ENCODE data around the gene SLC10A1. TPM values are rescaled to one million over a fixed set of nuclear protein-coding genes. Genes with fewer than 3 reads are reported as not detected.
A peak's percentile ranks its signal among the peaks of the same experiment; 100 is the strongest.
"Not testable (repeated sequence)": the region's sequence is repeated elsewhere in the genome, so short reads cannot be mapped to it uniquely, and the experiment has no call there.

SLC10A1 gene
- total RNA-seq, 1 donor from 2014 or later, result not detected

DNA sequence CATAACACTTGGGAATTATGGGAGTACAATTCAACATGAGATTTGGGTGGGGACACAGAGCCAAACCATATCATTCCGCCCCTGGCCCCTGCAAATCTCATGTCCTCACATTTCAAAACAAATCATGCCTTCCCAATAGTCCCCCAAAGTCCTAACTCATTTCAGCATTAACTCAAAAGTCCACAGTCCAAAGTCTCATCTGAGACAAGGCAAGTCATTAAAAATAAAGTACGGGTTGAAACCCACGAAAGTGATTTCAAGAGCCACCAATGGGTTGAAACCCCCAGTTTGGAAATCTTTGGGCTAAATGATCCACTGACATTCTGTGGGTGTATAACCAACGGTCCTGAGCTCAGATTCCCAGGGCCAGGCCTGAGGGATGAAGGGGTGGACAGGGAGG lies 60.6 kb downstream of the SLC10A1 start:
- ATAC-seq; intact Hi-C loops (cut with micrococcal nuclease); DNase-seq: not testable (repeated sequence)

DNA sequence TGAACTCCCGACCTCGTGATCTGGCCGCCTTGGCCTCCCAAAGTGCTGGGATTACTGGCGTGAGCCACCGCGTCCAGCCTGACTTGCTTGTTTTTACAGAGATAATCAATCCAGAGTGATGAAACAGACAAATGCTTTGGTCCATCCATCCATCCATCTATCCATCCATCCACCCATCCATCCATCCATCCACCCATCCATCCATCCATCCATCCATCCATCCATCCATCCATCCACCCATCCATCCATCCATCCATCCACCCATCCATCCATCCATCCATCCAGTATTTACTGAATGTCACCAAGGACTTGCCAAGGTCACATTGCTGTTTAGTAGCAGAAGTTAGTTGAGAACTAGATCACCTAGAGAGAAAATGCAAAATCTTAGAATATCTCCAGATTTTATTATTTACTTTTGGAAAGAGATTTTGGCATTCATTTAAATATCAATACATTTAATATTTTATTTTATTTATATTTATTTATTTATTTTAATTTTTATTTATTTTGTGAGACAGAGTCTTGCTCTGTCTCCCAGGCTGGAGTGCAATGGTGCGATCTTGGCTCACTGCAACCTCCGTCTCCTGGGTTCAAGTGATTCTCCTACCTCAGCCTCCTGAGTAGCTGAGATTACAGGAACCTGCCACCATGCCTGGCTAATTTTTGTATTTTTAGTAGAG lies 65.0 kb downstream of the SLC10A1 start:
- intact Hi-C loops (cut with micrococcal nuclease); DNase-seq; ATAC-seq: not testable (repeated sequence)

GRCh38 chr14:69727860-69728259 lies 69.2 kb downstream of the SLC10A1 start:
- ATAC-seq, result no peak
- no peak for DNase-seq
- intact Hi-C loops (cut with micrococcal nuclease), result loop anchor here (5.0 kb wide), 1 partner anchor 141 kb away; no protein-coding TSS in a partner anchor

DNA sequence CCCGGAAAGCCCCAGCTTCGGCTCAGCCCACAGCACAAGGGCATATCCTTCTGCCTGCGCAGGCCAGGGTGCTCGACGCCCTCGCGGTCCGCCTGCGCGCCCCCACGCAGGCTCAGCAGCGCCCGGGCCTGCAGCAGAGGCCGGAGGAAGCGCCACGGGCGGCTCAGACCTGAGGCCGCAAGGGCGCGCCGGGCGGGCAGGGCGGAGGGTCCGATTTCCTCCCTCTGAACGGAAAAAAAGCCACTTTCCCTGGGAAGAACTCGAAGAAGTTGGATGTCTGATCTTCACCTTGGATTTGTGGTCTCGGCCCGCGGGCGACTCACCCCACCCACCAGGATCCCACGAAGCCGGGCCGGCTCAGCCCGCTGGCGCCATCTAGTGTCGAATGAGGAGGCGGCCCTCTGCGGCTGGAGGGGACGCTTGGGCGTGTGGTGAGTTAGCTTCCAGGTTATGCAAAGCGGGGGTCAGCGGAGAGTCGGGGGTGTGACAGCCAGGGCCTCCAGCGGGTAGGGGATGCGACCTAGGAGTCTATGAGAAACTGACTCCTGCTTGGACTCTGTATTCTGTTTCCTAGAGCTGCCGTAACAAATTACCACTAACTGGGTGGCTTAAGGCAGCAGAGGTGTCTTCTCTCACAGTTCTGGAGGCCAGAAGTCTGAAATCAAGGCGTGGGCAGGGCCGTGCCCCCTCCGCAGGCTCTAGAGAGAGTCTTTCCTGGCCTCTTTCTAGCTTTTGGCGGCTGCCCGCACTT lies 70.1 kb downstream of the SLC10A1 start:
- DNase-seq, result peak; percentile 91
- intact Hi-C loops (cut with micrococcal nuclease), result loop anchor here (5.0 kb wide), 1 partner anchor 140 kb away; no protein-coding TSS in a partner anchor

More for the DNA sequence above, 70.1 kb downstream of the SLC10A1 start:
- ATAC-seq, result peak; percentile 97

Other genes starting within 250 kb of the SLC10A1 start
- gene CCDC177, start 222.4 kb downstream of the SLC10A1 start, total RNA-seq, result not detected
- gene SUSD6, start 185.6 kb downstream of the SLC10A1 start, total RNA-seq, result 21.4 TPM
- gene SRSF5, start 30.1 kb downstream of the SLC10A1 start, total RNA-seq, result 156 TPM
- gene SMOC1, start 82.2 kb upstream of the SLC10A1 start, total RNA-seq, result 0.45 TPM

Data from left ventricle myocardium superior (tissue), 1 donor.